Activated naive CD4-positive, alpha-beta T cell treated with anti-CD3 and anti-CD28 coated beads for 36 hours (primary cell): ENCODE data around the gene EVL. TPM values are rescaled to one million over a fixed set of nuclear protein-coding genes. Genes with fewer than 3 reads are reported as not detected.
"Not testable (repeated sequence)": the region's sequence is repeated elsewhere in the genome, so short reads cannot be mapped to it uniquely, and the experiment has no call there.

Source experiments
- CTCF ChIA-PET: fragments of 350-600 bp; sonication (Branson Sonifier 250); formaldehyde crosslinking; loops from one replicate; lab custom pipeline; 2021; ENCODE audit warnings: antibody characterized with exemption; lab: Charles Lee
- DNase-seq: peaks from one replicate; pipeline ENCODE4 v3.0.0-alpha.2; 2020
- H3K27ac Mint-ChIP-seq: one replicate; pipeline ENCODE4 v1.8.0; 2021; ENCODE audit warnings: mild to moderate bottlenecking, mixed read lengths
- H3K27me3 Mint-ChIP-seq: one replicate; pipeline ENCODE4 v1.8.0; 2021; ENCODE audit warnings: low read depth, mixed read lengths
- H3K36me3 Mint-ChIP-seq: one replicate; pipeline ENCODE4 v1.8.0; 2021; ENCODE audit warnings: low read depth, mixed read lengths
- H3K4me1 Mint-ChIP-seq: one replicate; pipeline ENCODE4 v1.8.0; 2021; ENCODE audit warnings: low read depth, mixed read lengths
- H3K4me3 Mint-ChIP-seq: one replicate; pipeline ENCODE4 v1.8.0; 2021; ENCODE audit warnings: mild to moderate bottlenecking, moderate library complexity, mixed read lengths
- H3K9me3 Mint-ChIP-seq: one replicate; pipeline ENCODE4 v1.8.0; 2021; ENCODE audit warnings: mixed read lengths
- intact Hi-C: fragments of 100-400 bp; cut with micrococcal nuclease; formaldehyde crosslinking; loops from one replicate; pipeline ENCODE4 v1.15.1; 2023
- total RNA-seq, 2 experiments: library from RNA; stranded (reverse); gene quantifications; one replicate each; pipeline ENCODE4 v1.2.3, GENCODE V29; 2021

The EVL gene
- total RNA-seq, 2 experiments from 2014 or later = 173 to 175 TPM

DNA sequence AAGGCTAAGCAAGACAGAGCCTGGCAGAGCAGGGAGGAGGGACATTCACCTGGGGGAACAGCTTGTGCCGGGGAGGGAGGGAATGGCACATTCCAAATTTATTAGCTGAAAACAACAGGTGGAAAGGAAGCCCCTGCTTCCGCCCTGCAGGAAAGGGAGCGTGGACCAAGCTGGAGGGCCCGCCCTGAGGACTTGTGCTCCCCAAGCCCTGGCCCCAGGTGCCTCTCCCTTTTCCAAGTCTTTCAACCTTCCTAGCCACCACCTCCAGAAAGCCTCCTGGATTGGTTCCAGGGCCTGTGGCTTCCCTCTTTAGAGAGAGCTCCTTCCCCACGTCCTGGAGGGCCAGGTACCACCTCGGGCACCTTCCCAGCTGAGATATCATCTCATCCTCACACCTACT lies 91.6 kb downstream of the EVL start:
- peaks cover 21% of the 10 kb centered on the region for H3K27me3 Mint-ChIP-seq
- no peaks in the 10 kb centered on the region for H3K4me1 Mint-ChIP-seq
- peaks cover 4% of the 10 kb centered on the region for H3K36me3 Mint-ChIP-seq
- H3K9me3 Mint-ChIP-seq = peaks cover 10% of the 10 kb centered on the region
- no peak overlapping the region for H3K4me3 Mint-ChIP-seq
- intact Hi-C loops = loop anchor here (5.0 kb wide), 1 partner anchor 99 kb away; no protein-coding TSS in a partner anchor
- CTCF ChIA-PET = interaction anchor here (0.7 to 3.5 kb wide), 7 partner anchors 9 to 132 kb away, joined by 3 to 14 read pairs (median 4); no protein-coding TSS in a partner anchor
- no peak for DNase-seq
- H3K27ac Mint-ChIP-seq = no peak overlapping the region

- peak overlapping the region; percentile 40 for H3K4me3 Mint-ChIP-seq
- H3K9me3 Mint-ChIP-seq, H3K4me1 Mint-ChIP-seq, DNase-seq, H3K36me3 Mint-ChIP-seq, H3K27ac Mint-ChIP-seq: not testable (repeated sequence)
- peaks cover 21% of the 10 kb centered on the region for H3K27me3 Mint-ChIP-seq
- intact Hi-C loops = loop anchor here (2.0 to 5.0 kb wide), 2 partner anchors 35 to 100 kb away; no protein-coding TSS in a partner anchor
- CTCF ChIA-PET = interaction anchor here (2.1 to 3.5 kb wide), 2 partner anchors 15 to 36 kb away, joined by 6 to 14 read pairs; no protein-coding TSS in a partner anchor
These were observed 92.5 kb downstream of the EVL start for GRCh38 chr14:100157548-100158232.

DNA sequence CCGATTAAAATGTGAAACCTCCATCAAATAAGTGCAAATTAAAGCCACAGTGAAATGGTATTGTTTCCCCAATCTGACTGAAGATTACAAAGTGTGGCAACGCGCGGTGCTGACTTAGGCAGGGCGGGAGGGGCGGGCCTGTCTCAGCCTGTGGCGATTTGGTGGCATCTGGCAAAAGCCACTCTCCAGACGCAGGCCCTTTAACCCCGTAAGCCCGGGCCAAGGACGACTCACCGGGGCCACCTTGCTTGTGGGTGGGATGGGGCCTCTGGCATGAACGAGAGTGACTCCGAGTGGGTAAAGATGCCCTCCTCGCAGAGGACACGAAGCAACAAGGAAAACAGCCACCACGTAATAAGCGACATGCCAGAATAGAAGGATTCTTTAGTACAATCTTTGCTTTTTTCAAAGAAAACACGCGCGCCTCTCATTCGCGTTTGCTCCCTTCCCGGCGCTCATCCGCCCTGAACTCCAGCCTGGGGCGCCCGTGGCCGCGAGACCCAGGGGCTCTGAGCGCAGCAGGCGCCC lies 93.4 kb downstream of the EVL start:
- DNase-seq = no peak
- H3K27me3 Mint-ChIP-seq = peaks cover 21% of the 10 kb centered on the region
- CTCF ChIA-PET = interaction anchor here (2.1 kb wide), 1 partner anchor 35 kb away, joined by 6 read pairs; no protein-coding TSS in a partner anchor
- no peak overlapping the region for H3K27ac Mint-ChIP-seq
- peaks cover 10% of the 10 kb centered on the region for H3K9me3 Mint-ChIP-seq
- no peaks in the 10 kb centered on the region for H3K4me1 Mint-ChIP-seq
- H3K4me3 Mint-ChIP-seq = peak overlapping the region; percentile 55
- H3K36me3 Mint-ChIP-seq = peaks cover 4% of the 10 kb centered on the region
- intact Hi-C loops = loop anchor here (2.0 to 5.0 kb wide), 2 partner anchors 34 to 101 kb away; no protein-coding TSS in a partner anchor

DNA sequence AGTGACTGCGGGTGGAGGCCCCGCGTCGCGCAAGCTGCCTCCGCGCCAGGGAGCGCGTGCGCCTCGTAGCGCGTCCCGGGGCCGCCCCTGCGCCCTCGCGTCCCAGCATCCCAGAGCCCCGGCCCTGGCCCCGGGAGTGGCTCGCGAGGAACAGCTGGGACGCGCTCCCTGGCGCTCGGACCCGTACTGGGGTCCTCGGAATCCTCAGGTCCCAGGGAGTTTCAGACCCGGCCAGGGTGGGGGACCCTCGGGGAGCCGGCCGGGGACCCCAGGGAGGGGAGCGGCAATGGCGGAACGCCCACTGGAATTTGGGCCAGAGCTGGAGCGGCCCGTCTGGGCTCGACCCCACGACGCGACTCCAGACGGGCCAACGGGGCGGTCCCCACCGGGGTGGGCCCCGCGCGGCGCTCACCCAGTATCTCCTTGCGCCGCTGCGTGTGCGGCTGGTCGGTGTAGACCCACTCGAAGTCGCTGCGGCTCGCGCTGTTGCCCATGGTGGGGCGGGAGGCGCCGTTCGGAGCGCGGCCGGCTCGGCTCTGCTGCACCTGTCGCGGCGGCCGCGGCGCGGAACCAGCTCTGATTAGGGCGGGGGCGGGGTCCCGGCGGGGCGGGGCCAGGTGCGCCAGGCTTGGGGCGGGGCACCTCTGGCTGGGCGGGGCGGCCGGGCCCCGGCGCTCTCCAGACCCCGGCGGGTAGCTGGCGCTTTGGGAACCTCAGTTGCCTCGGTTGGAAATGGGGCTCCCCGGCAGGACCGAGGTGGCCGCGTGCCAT lies 94.1 kb downstream of the EVL start, which contains the start of gene DEGS2:
Gene DEGS2, minus strand, starts transcription at position 552 of the 771 bp plus-strand sequence. Its CDS starts 58 bp downstream, at position 494.
- Mint-ChIP-seq H3K36me3 (peaks cover 4% of the 10 kb centered on the region), H3K27me3 (peaks cover 21% of the 10 kb centered on the region), H3K27ac (no peak within 1 kb of the TSS), H3K9me3 (peaks cover 9% of the 10 kb centered on the region), H3K4me3 (peak within 1 kb of the TSS; percentile 71), H3K4me1 (no peaks in the 10 kb centered on the region)
- intact Hi-C loops = loop anchor here (2.0 to 5.0 kb wide), 2 partner anchors 34 to 102 kb away; no protein-coding TSS in a partner anchor
- DNase-seq = peak; percentile 69
- CTCF ChIA-PET = no interaction called here

GRCh38 chr14:100159865-100160533 lies 94.8 kb downstream of the EVL start:
- peaks cover under 1% of the 10 kb centered on the region for H3K4me1 Mint-ChIP-seq
- H3K36me3 Mint-ChIP-seq = peaks cover 2% of the 10 kb centered on the region
- no peak overlapping the region for H3K27ac Mint-ChIP-seq
- H3K4me3 Mint-ChIP-seq = peak overlapping the region; percentile 57
- intact Hi-C loops = loop anchor here (2.0 to 5.0 kb wide), 2 partner anchors 33 to 103 kb away; no protein-coding TSS in a partner anchor
- peaks cover 21% of the 10 kb centered on the region for H3K27me3 Mint-ChIP-seq
- peaks cover 3% of the 10 kb centered on the region for H3K9me3 Mint-ChIP-seq
- CTCF ChIA-PET = no interaction called here
- no peak for DNase-seq

DNA sequence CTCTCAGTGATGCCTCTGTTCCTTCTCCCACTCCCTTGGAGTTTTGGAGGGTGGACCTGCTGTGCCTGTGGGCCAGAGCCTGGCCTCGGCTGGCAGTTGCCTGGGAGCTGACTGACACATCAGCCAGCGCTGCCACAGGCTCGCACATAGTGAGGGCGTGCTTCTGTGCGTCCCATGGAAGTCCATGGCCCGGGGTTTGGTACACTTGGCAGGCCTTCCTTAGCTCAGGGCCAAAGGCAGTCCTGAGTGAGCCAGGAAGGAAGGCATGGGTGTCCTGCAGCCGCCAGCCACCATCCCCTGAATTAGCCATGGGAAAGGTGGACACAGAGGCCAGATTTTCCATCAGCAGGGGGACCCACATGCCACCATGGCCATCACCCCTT lies 95.3 kb downstream of the EVL start:
- Mint-ChIP-seq H3K36me3 (no peaks in the 10 kb centered on the region), H3K4me1 (peaks cover 2% of the 10 kb centered on the region), H3K27ac (no peak overlapping the region), H3K27me3 (peaks cover 21% of the 10 kb centered on the region), H3K4me3 (no peak overlapping the region), H3K9me3 (no peaks in the 10 kb centered on the region)
- intact Hi-C loops = no loop called here
- CTCF ChIA-PET = no interaction called here
- DNase-seq = no peak

- peaks cover 8% of the 10 kb centered on the region for H3K4me1 Mint-ChIP-seq
- no peaks in the 10 kb centered on the region for H3K9me3 Mint-ChIP-seq
- H3K36me3 Mint-ChIP-seq = no peaks in the 10 kb centered on the region
- no peak overlapping the region for H3K4me3 Mint-ChIP-seq
- peaks cover 3% of the 10 kb centered on the region for H3K27me3 Mint-ChIP-seq
- no peak for DNase-seq
- CTCF ChIA-PET = interaction anchor here (1.9 kb wide), 1 partner anchor 28 kb away, joined by 6 read pairs; no protein-coding TSS in a partner anchor
- no peak overlapping the region for H3K27ac Mint-ChIP-seq
- intact Hi-C loops = no loop called here
These were observed 100.2 kb downstream of the EVL start for GRCh38 chr14:100165376-100165775.

DNA sequence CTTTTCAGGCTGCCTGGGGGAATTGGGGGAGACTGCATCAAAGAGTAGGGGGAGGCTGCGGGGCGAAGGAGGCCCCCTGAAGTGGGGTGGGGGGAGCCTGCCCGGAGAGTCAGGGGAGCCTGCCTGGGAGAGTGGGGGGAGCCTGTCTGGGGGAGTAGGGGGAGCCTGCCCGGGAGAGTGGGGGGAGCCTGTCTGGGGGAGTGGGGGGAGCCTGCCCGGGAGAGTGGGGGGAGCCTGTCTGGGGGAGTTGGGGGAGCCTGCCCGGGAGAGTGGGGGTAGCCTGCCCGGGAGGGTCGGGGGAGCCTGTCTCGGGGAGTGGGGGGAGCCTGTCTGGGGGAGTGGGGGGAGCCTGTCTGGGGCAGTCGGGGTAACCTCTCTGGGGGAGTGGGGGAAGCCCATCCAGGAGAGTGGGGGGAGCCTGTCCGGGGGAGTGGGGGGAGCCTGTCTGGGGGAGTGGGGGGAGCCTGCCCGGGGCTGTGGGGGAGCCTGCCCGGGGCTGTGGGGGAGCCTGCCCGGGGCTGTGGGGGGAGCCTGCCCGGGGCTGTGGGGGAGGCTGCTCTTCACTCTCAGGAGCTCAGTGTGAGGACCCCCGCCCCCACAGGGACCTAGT lies 100.7 kb downstream of the EVL start:
- intact Hi-C loops = no loop called here
- Mint-ChIP-seq H3K36me3 (no peaks in the 10 kb centered on the region), H3K27ac (no peak overlapping the region), H3K4me3 (peak overlapping the region; percentile 74), H3K4me1 (peaks cover 8% of the 10 kb centered on the region), H3K9me3 (no peaks in the 10 kb centered on the region), H3K27me3 (peaks cover under 1% of the 10 kb centered on the region)
- CTCF ChIA-PET = interaction anchor here (0.7 to 1.9 kb wide), 3 partner anchors 9 to 75 kb away, joined by 3 to 6 read pairs (median 4); no protein-coding TSS in a partner anchor
- DNase-seq = no peak

DNA sequence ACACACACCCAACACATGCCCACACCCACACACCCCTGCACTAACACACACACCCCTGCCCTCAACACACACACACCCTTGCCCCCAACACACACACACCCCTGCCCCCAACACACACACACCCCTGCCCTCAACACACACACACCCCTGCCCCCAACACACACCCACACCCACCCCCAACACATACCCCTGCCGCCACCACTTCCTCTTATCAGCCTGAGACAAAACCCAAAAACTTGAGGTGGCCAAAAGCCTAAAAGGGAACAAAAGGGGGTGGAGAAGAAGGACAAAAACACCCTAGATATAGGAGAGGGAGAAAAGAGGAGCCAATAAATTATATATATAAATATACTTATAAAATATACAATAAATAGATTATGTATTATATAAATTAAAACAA lies 103.3 kb downstream of the EVL start:
- H3K9me3 Mint-ChIP-seq = no peaks in the 10 kb centered on the region
- H3K4me1 Mint-ChIP-seq = peaks cover 8% of the 10 kb centered on the region
- intact Hi-C loops = no loop called here
- no peaks in the 10 kb centered on the region for H3K27me3 Mint-ChIP-seq
- DNase-seq = no peak
- no peak overlapping the region for H3K27ac Mint-ChIP-seq
- H3K4me3 Mint-ChIP-seq = no peak overlapping the region
- H3K36me3 Mint-ChIP-seq = no peaks in the 10 kb centered on the region
- CTCF ChIA-PET = no interaction called here

DNA sequence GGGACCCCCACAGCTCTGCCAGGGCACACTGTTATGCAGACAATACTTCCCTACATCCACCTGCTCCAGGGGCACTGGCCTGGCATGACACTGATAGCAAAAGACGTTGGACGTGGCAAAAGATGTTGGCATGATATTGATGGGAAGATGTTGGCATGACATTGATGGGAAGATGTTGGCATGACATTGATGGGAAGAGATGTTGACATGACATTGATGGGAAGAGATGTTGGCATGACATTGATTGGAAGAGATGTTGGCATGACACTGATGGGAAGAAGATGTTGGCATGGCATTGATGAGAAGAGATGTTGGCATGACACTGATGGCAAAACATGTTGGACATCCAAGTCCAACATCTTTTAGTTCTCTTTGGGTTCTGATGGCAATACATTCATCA lies 105.7 kb downstream of the EVL start:
- intact Hi-C loops = no loop called here
- peaks cover 7% of the 10 kb centered on the region for H3K4me1 Mint-ChIP-seq
- H3K27ac Mint-ChIP-seq = no peak overlapping the region
- no peak overlapping the region for H3K4me3 Mint-ChIP-seq
- no peak for DNase-seq
- no peaks in the 10 kb centered on the region for H3K9me3 Mint-ChIP-seq
- CTCF ChIA-PET = interaction anchor here (0.7 kb wide), 1 partner anchor 63 kb away, joined by 3 read pairs; no protein-coding TSS in a partner anchor
- H3K27me3 Mint-ChIP-seq = no peaks in the 10 kb centered on the region
- H3K36me3 Mint-ChIP-seq = no peaks in the 10 kb centered on the region

- H3K9me3 Mint-ChIP-seq = no peaks in the 10 kb centered on the region
- no peaks in the 10 kb centered on the region for H3K36me3 Mint-ChIP-seq
- H3K4me1 Mint-ChIP-seq = no peaks in the 10 kb centered on the region
- intact Hi-C loops = no loop called here
- H3K27ac Mint-ChIP-seq = no peak overlapping the region
- H3K27me3 Mint-ChIP-seq = no peaks in the 10 kb centered on the region
- H3K4me3 Mint-ChIP-seq = no peak overlapping the region
- DNase-seq = no peak
- CTCF ChIA-PET = interaction anchor here (0.7 kb wide), 2 partner anchors 18 to 97 kb away, joined by 3 read pairs; no protein-coding TSS in a partner anchor
These were observed 107.6 kb downstream of the EVL start for GRCh38 chr14:100172811-100173210.
